SK-N-SH (cell line): ENCODE measurements around the gene XPR1. TPM values are rescaled to one million over a fixed set of nuclear protein-coding genes. Genes with fewer than 3 reads are reported as not detected.

Source experiments
- CTCF ChIA-PET: fragments of 300-600, 350-600 bp; formaldehyde crosslinking; extraction: SDS; loops from one replicate; lab custom pipeline; 2021; lab: Yijun Ruan, JAX
- POLR2A ChIA-PET: fragments of 350-600 bp; sonication (Branson Sonifier 250); formaldehyde crosslinking; extraction: SDS; loops from one replicate; lab custom pipeline; 2020; ENCODE audit warnings: antibody characterized with exemption, inconsistent platforms; lab: Yijun Ruan, JAX
- DNase-seq: peaks from one replicate; pipeline ENCODE4 v3.0.0; 2012
- H2AFZ ChIP-seq: fragments of 200-600 bp; sonication (generic); 2 replicates; pipeline ENCODE4 v1.8.1; 2016; ENCODE audit warnings: antibody characterized with exemption, mild to moderate bottlenecking, low read depth
- H3F3A ChIP-seq: fragments of 200-600 bp; sonication (generic); replicated peaks from 2 replicates; pipeline ENCODE3; 2016; ENCODE audit warnings: antibody characterized with exemption, mild to moderate bottlenecking; ENCODE audit not compliant: insufficient read depth
- H3K27ac ChIP-seq, 2 experiments: fragments of 200-500 bp in 1 of 2; fragments of 200-600 bp in 1 of 2; sonication (Bioruptor generic) in 1 of 2; sonication (generic), shearing (Covaris generic) in 1 of 2; 2 replicates each; pipeline versions ENCODE4 v1.5.1 to v1.6.1; 2014 to 2016; ENCODE audit warnings: low read depth in 2 of 2, inconsistent platforms in 1 of 2, low read length in 1 of 2, mild to moderate bottlenecking in 1 of 2, mixed read lengths in 1 of 2
- H3K27me3 ChIP-seq: fragments of 200-600 bp; sonication (generic), shearing (Covaris generic); 2 replicates; pipeline ENCODE4 v1.6.1; 2016; ENCODE audit warnings: mixed run types; ENCODE audit not compliant: insufficient read depth
- H3K36me3 ChIP-seq, 2 experiments: fragments of 200-500 bp in 1 of 2; fragments of 200-600 bp in 1 of 2; sonication (Bioruptor generic) in 1 of 2; sonication (generic) in 1 of 2; replicated peaks in 1 of 2; 2 replicates each; pipeline versions ENCODE3 to v1.5.1; 2014 to 2016; ENCODE audit warnings: low read length in 1 of 2, mild to moderate bottlenecking in 1 of 2; ENCODE audit not compliant: insufficient read depth in 2 of 2, control insufficient read depth in 1 of 2
- H3K4me1 ChIP-seq, 2 experiments: fragments of 200-500 bp in 1 of 2; fragments of 200-600 bp in 1 of 2; sonication (Bioruptor generic) in 1 of 2; sonication (generic), shearing (Covaris generic) in 1 of 2; 2 replicates each; pipeline versions ENCODE4 v1.5.1 to v1.6.1; 2014 to 2016; ENCODE audit warnings: low read depth in 1 of 2, low read length in 1 of 2, mixed run types in 1 of 2; ENCODE audit not compliant: insufficient read depth in 2 of 2, control insufficient read depth in 1 of 2
- H3K4me2 ChIP-seq: fragments of 200-600 bp; sonication (generic), shearing (Covaris generic); 2 replicates; pipeline ENCODE4 v1.6.1; 2017; ENCODE audit warnings: mixed run types
- H3K4me3 ChIP-seq, 2 experiments: fragments of 200-500 bp in 1 of 2; fragments of 200-600 bp in 1 of 2; sonication (Bioruptor generic) in 1 of 2; sonication (generic), shearing (Covaris generic) in 1 of 2; 2 replicates each; pipeline versions ENCODE4 v1.5.1 to v1.8.1; 2014 to 2016; ENCODE audit warnings: low read depth in 2 of 2, inconsistent platforms in 1 of 2, low read length in 1 of 2, mild to moderate bottlenecking in 1 of 2, mixed read lengths in 1 of 2, moderate library complexity in 1 of 2
- H3K79me2 ChIP-seq: fragments of 200-600 bp; sonication (generic); 2 replicates; pipeline ENCODE4 v1.8.1; 2017; ENCODE audit warnings: mild to moderate bottlenecking; ENCODE audit not compliant: insufficient read depth
- H3K9ac ChIP-seq: fragments of 200-600 bp; sonication (generic); 2 replicates; pipeline ENCODE4 v1.6.1; 2017; ENCODE audit warnings: mixed run types
- H3K9me2 ChIP-seq: fragments of 200-600 bp; sonication (generic); 2 replicates; pipeline ENCODE4 v1.6.1; 2017; ENCODE audit warnings: mixed run types
- H3K9me3 ChIP-seq: fragments of 200-600 bp; sonication (generic); 2 replicates; pipeline ENCODE4 v1.6.1; 2017; ENCODE audit warnings: mixed run types, mild to moderate bottlenecking, moderate library complexity
- H4K20me1 ChIP-seq: fragments of 200-600 bp; sonication (generic); 2 replicates; pipeline ENCODE4 v1.6.1; 2017; ENCODE audit warnings: mild to moderate bottlenecking, mixed run types; ENCODE audit not compliant: insufficient read depth
- CHD2 ChIP-seq: fragments of 150-350 bp; IDR thresholded peaks from 2 replicates; pipeline ENCODE4 v1.6.1; 2018; ENCODE audit warnings: low read length; ENCODE audit not compliant: partially characterized antibody
- EP300 ChIP-seq, 2 experiments: IDR thresholded peaks; 2 replicates each; pipeline versions ENCODE4 v1.4.0 to v1.6.1; 2012; ENCODE audit warnings: borderline replicate concordance in 1 of 2, low read depth in 1 of 2, low read length in 1 of 2
- FOXJ3 ChIP-seq: sonication (generic); formaldehyde crosslinking; IDR thresholded peaks from 2 replicates; pipeline ENCODE4 v1.5.1; 2020; ENCODE audit warnings: mild to moderate bottlenecking, missing genetic modification reagents
- FOXM1 ChIP-seq: IDR thresholded peaks from 2 replicates; pipeline ENCODE4 v1.4.0; 2012; ENCODE audit warnings: low read depth, mild to moderate bottlenecking
- GATA2 ChIP-seq: sonication (generic); formaldehyde crosslinking; IDR thresholded peaks from 2 replicates; pipeline ENCODE4 v1.5.0; 2020; ENCODE audit warnings: mild to moderate bottlenecking, missing genetic modification reagents
- JUND ChIP-seq: IDR thresholded peaks from 2 replicates; pipeline ENCODE4 v1.4.0; 2012
- NFIC ChIP-seq: IDR thresholded peaks from 2 replicates; pipeline ENCODE4 v1.4.0; 2012; ENCODE audit warnings: borderline replicate concordance
- RCOR1 ChIP-seq: fragments of 150-350 bp; IDR thresholded peaks from 2 replicates; pipeline ENCODE4 v1.6.1; 2017; ENCODE audit warnings: antibody characterized with exemption, low read length
- RXRA ChIP-seq: IDR thresholded peaks from 2 replicates; pipeline ENCODE4 v1.4.0; 2012; ENCODE audit warnings: low read depth, mild to moderate bottlenecking, borderline replicate concordance
- SIN3A ChIP-seq: IDR thresholded peaks from 2 replicates; pipeline ENCODE4 v1.6.1; 2012; ENCODE audit warnings: low read depth, mild to moderate bottlenecking, low read length, moderate library complexity, borderline replicate concordance
- SMC3 ChIP-seq: IDR thresholded peaks from 2 replicates; pipeline ENCODE4 v1.6.1; 2012; ENCODE audit warnings: low read depth, low read length, improper control_type of control experiment
- TAF1 ChIP-seq: IDR thresholded peaks from 2 replicates; pipeline ENCODE4 v1.6.1; 2012; ENCODE audit warnings: low read depth, mild to moderate bottlenecking, low read length, moderate library complexity, borderline replicate concordance
- YY1 ChIP-seq: IDR thresholded peaks from 2 replicates; pipeline ENCODE4 v1.4.0; 2012; ENCODE audit warnings: low read depth, mild to moderate bottlenecking
- WGBS: methylation state at CpG from one replicate; pipeline ENCODE4 v1.1.6; 2017; ENCODE audit warnings: low lambda C conversion rate; 5-methylcytosine and 5-hydroxymethylcytosine counted together
- polyA plus RNA-seq, 3 experiments: library from polyadenylated mRNA; depleted of rRNA; stranded (reverse); fragments of >200 nt; gene quantifications; 2 replicates each; pipeline ENCODE4 v1.2.3, GENCODE V29; 2012
- TF ChIP-seq, protein P1 (sequence below): fragments of 150-350 bp; IDR thresholded peaks from 2 replicates; pipeline ENCODE4 v1.6.1; 2016; ENCODE audit warnings: mild to moderate bottlenecking, low read depth, low read length
- TF ChIP-seq, protein P2 (sequence below): IDR thresholded peaks from 2 replicates; pipeline ENCODE4; 2012
- TF ChIP-seq, protein P3 (sequence below): IDR thresholded peaks from 2 replicates; pipeline ENCODE4 v1.4.0; 2012; ENCODE audit warnings: low read depth, borderline replicate concordance

The XPR1 gene
- polyA plus RNA-seq, 1 of the 3 experiments (the other 2 are of a cell fraction), result 7.9 TPM

DNA sequence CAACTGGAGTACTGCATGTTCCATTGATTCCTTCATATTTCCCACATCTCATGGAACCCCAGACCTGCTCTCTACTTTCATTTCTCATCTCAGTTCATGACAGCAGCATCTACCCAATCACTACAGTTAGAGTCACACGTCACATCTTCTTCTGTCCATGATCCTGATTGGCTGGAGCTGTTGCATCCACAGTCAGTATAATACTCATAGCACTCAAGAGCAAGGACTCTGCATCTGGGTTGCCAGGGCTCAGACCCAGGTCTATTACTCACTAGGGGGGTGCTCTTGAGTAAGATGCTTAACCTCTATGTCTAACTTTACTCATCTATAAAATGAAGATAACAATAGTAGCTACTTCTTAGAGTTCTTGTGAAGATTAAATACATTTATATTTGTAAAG, 4.4 kb upstream of the XPR1 start:
- no peak for DNase-seq
- Histone ChIP-seq H3K9ac (no peak overlapping the region), H3K9me3 (no peaks in the 10 kb centered on the region), H2AFZ (no peak overlapping the region), H3K4me2 (no peak overlapping the region), H3K9me2 (no peaks in the 10 kb centered on the region), H4K20me1 (no peaks in the 10 kb centered on the region), H3K4me3 (no peak overlapping the region), H3K27me3 (no peaks in the 10 kb centered on the region), H3F3A (no peaks in the 10 kb centered on the region), H3K36me3 (no peaks in the 10 kb centered on the region), H3K4me1 (peaks cover 4 to 5% of the 10 kb centered on the region in 2 experiments; a peak in 3 of 4 replicates), H3K79me2 (peaks cover 1% of the 10 kb centered on the region; the same call in 1 of the 2 replicates), H3K27ac (no peak overlapping the region)
- TF ChIP-seq YY1, result no peak
- no peak for TF ChIP-seq CHD2
- TF ChIP-seq TAF1, result no peak
- TF ChIP-seq JUND, result no peak
- TF ChIP-seq, protein P1, sequence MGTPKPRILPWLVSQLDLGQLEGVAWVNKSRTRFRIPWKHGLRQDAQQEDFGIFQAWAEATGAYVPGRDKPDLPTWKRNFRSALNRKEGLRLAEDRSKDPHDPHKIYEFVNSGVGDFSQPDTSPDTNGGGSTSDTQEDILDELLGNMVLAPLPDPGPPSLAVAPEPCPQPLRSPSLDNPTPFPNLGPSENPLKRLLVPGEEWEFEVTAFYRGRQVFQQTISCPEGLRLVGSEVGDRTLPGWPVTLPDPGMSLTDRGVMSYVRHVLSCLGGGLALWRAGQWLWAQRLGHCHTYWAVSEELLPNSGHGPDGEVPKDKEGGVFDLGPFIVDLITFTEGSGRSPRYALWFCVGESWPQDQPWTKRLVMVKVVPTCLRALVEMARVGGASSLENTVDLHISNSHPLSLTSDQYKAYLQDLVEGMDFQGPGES, result no peak
- TF ChIP-seq EP300 (IDR thresholded peaks at IDR 0.05; ENCODE audit: borderline replicate concordance in 1 of 2, low read depth in 1 of 2, low read length in 1 of 2), result no peak
- TF ChIP-seq NFIC, result no peak
- TF ChIP-seq, protein P2, sequence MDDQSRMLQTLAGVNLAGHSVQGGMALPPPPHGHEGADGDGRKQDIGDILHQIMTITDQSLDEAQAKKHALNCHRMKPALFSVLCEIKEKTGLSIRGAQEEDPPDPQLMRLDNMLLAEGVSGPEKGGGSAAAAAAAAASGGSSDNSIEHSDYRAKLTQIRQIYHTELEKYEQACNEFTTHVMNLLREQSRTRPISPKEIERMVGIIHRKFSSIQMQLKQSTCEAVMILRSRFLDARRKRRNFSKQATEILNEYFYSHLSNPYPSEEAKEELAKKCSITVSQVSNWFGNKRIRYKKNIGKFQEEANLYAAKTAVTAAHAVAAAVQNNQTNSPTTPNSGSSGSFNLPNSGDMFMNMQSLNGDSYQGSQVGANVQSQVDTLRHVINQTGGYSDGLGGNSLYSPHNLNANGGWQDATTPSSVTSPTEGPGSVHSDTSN, result no peak
- TF ChIP-seq GATA2 (CRISPR knock-in tag), result no peak
- TF ChIP-seq SIN3A, result no peak
- TF ChIP-seq, protein P3, sequence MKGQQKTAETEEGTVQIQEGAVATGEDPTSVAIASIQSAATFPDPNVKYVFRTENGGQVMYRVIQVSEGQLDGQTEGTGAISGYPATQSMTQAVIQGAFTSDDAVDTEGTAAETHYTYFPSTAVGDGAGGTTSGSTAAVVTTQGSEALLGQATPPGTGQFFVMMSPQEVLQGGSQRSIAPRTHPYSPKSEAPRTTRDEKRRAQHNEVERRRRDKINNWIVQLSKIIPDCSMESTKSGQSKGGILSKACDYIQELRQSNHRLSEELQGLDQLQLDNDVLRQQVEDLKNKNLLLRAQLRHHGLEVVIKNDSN, result no peak
- no peak for TF ChIP-seq RCOR1
- WGBS, result 89% methylated on average over 1 of the region's 1 CpG
- ChIA-PET CTCF (interaction anchor here (0.7 to 1.5 kb wide), 2 partner anchors 112 to 235 kb away, joined by 3 to 4 read pairs; no protein-coding TSS in a partner anchor), POLR2A (interaction anchor here (1.0 kb wide), 1 partner anchor 10 kb away, joined by 4 read pairs; no protein-coding TSS in a partner anchor)

DNA sequence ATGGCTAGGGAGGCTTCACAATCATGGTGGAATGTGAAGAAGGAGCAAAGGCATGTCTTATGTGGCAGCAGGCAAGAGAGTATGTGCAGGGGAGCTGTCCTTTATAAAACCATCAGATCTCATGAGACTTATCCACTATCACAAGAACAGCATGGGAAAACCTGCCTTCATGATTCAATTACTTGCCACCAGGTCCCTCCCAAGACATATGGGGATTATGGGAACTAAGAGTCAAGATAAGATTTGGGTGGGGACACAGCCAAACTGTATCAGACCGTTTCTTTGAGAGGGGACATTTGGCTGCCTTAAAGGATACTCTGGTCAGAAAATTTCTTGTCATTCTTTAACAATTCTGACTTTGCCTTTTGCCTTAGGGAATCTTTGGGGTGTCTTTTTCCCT, 3.2 kb upstream of the XPR1 start:
- Histone ChIP-seq H3K27me3 (no peaks in the 10 kb centered on the region), H3K36me3 (no peaks in the 10 kb centered on the region), H3K4me1 (peaks cover 11 to 14% of the 10 kb centered on the region in 2 experiments; a peak in 3 of 4 replicates), H3K79me2 (peaks cover 12% of the 10 kb centered on the region), H3K27ac (no peak overlapping the region), H3K4me2 (no peak overlapping the region), H3K9me3 (no peaks in the 10 kb centered on the region), H3K9me2 (no peaks in the 10 kb centered on the region), H4K20me1 (peaks cover 11% of the 10 kb centered on the region), H3K9ac (no peak overlapping the region), H2AFZ (no peak overlapping the region), H3K4me3 (no peak overlapping the region), H3F3A (peaks cover 3% of the 10 kb centered on the region)
- 83% methylated on average over 1 of the region's 1 CpG for WGBS
- DNase-seq, result no peak
- POLR2A ChIA-PET, result no interaction called here
- CTCF ChIA-PET, result interaction anchor here (0.6 to 2.7 kb wide), 2 partner anchors 9 to 157 kb away, joined by 3 to 7 read pairs; no protein-coding TSS in a partner anchor
- TF ChIP-seq RXRA (no peak), FOXJ3 (CRISPR knock-in tag) (no peak), SMC3 (no peak), FOXM1 (no peak)
